Thymus (tissue), 11 donors: Measurements from ENCODE around the gene ZNF469. TPM values are rescaled to one million over a fixed set of nuclear protein-coding genes. Genes with fewer than 3 reads are reported as not detected.
"Not testable (repeated sequence)": the region's sequence is repeated elsewhere in the genome, so short reads cannot be mapped to it uniquely, and the experiment has no call there.

ENCODE experiments used
- DNase-seq, 9 donors: peaks; one replicate each; pipeline ENCODE4 v3.0.0-alpha.2; 2013; ENCODE audit warnings: low spot score in 9 of 9, low read depth in 6 of 9, missing footprints in 1 of 9
- H3K27ac ChIP-seq, 2 donors: one replicate each; pipeline ENCODE4 v1.5.1; 2013; ENCODE audit warnings: control low read depth in 1 of 2, low read depth in 1 of 2, low read length in 1 of 2, mild to moderate bottlenecking in 1 of 2, moderate library complexity in 1 of 2
- H3K27me3 ChIP-seq, 2 donors: one replicate each; pipeline ENCODE4 v1.5.1; 2013; ENCODE audit warnings: low read length in 1 of 2; ENCODE audit not compliant: control insufficient read depth in 2 of 2, insufficient read depth in 1 of 2
- H3K36me3 ChIP-seq, 2 donors: one replicate each; pipeline ENCODE4 v1.5.1; 2013; ENCODE audit warnings: low read length in 1 of 2, mild to moderate bottlenecking in 1 of 2, moderate library complexity in 1 of 2; ENCODE audit not compliant: control insufficient read depth in 2 of 2, insufficient read depth in 2 of 2
- H3K4me1 ChIP-seq, 2 donors: one replicate each; pipeline ENCODE4 v1.5.1; 2013; ENCODE audit warnings: low read length in 2 of 2; ENCODE audit not compliant: control insufficient read depth in 2 of 2, insufficient read depth in 2 of 2
- H3K4me3 ChIP-seq, 2 donors: one replicate each; pipeline ENCODE4 v1.5.1; 2013; ENCODE audit warnings: low read length in 2 of 2, control low read depth in 1 of 2, mild to moderate bottlenecking in 1 of 2
- H3K9me3 ChIP-seq, 2 donors: one replicate each; pipeline ENCODE4 v1.5.1; 2013; ENCODE audit warnings: low read length in 1 of 2, mild to moderate bottlenecking in 1 of 2; ENCODE audit not compliant: control insufficient read depth in 2 of 2, insufficient read depth in 1 of 2
- WGBS: extraction: QIAGEN DNeasy Blood & Tissue Kit; methylation state at CpG from one replicate; pipeline ENCODE4 v1.1.7; 2013; 5-methylcytosine and 5-hydroxymethylcytosine counted together
- polyA plus RNA-seq: library from polyadenylated mRNA; stranded (reverse); fragments of 200-250 nt; gene quantifications from one replicate; pipeline ENCODE4 v1.2.3, GENCODE V29; 2013
- total RNA-seq: library from RNA; stranded (reverse); fragments of 120-200 nt; gene quantifications from one replicate; pipeline ENCODE4 v1.2.4, GENCODE V29; 2013
- donor health status: healthy.

The ZNF469 gene
- total and polyA plus RNA-seq, 2 donors = 0.61 to 0.87 TPM

DNA sequence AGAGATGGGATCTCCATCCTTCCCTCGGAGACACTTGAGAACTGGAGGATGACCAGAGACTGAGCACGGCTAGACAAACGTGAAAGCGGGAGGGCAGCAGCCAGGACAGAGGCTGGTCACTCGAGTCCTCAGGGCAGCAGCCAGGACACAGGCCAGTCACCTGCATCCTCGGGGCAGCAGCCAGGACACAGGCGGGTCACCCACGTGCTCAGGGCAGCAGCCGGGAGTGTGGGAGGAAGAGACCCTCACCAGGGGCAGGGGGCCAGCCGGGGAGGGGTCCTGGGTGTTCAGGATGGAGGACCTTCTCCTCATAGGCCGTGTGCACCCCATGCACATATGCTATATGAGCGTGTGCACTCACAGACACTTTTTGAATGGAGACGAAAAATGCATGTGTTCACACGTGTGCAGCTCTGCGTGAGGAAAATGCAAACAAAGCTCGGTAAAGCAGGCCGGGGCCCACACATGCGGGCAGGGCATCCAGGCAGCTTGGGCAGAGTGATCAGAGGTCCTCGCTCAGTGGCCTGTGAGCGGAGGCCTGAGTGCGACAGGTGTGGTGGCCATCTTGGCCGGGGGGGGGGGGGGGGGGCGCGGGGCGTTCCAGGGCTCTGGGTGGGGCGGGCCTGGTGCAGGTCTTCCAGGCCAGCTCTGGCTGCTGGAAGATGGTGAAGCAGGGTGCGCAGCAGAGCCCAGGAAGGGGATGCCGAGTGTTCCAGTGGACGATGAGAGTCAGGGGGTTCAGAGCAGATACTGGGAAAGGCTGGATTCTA is 26.7 kb downstream of the ZNF469 start:
- no peak for DNase-seq
- no peak overlapping the region for H3K4me3 ChIP-seq
- H3K4me1 ChIP-seq = peaks cover 0 to 4% of the 10 kb centered on the region in 2 donors
- H3K27me3 ChIP-seq = no peaks in the 10 kb centered on the region
- H3K36me3 ChIP-seq = no peaks in the 10 kb centered on the region
- no peak overlapping the region for H3K27ac ChIP-seq
- H3K9me3 ChIP-seq = no peaks in the 10 kb centered on the region
- WGBS = 95% methylated on average over 28 of the region's 29 CpGs

DNA sequence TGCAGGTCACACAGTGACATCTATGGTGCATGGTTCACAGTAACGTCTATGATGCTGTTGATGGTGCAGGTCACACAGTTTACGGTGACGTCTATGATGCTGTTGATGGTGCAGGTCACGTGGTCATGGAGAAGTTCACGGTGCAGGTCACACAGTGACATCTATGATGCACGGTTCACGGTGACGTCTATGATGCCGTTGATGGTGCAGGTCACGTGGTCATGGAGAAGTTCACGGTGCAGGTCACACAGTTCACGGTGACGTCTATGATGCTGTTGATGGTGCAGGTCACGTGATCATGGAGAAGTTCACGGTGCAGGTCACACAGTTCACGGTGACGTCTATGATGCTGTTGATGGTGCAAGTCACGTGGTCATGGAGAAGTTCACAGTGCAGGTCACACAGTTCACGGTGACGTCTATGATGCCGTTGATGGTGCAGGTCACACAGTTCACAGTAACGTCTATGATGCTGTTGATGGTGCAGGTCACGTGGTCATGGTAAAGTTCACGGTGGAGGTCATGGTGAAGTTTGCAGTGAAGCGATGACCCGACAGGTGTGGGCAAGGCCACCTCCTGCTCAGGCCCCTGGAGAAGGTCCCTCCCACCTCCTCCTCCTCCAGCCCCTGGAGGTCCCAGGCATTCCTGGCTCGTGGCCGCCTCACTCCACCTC is 27.7 kb downstream of the ZNF469 start:
- H3K4me1 ChIP-seq, H3K36me3 ChIP-seq, H3K9me3 ChIP-seq, H3K4me3 ChIP-seq, H3K27ac ChIP-seq, H3K27me3 ChIP-seq, DNase-seq: not testable (repeated sequence)
- WGBS = 97% methylated on average over 28 of the region's 28 CpGs

DNA sequence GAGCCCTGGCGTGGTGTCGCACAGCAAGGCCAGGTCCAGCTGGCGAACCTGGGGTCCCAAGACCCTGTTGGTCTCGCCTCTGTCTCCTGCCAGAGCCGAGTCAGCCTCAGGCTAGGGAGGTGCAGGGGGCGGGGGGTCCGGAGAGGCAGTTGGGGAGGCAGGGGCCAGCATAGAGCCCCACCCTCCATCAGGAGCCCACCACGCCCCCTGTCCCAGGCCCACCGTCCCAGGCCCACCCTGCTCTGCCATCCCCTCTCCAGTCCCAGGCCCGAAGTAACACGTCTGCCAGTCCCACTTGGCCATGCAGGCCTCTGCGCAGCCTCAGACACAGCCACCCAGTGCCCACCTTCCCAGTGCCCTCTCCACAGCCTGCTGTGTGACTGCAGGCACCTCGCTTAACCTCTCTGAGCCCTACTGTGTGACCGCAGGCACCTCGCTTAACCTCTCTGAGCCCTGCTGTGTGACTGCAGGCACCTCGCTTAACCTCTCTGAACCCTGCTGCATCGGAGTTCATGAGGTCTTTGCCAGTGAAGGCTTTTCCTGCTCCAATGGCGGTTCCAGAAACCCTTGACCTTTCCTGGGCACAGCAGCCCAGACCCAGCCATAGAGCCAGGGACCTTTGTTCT is 29.3 kb downstream of the ZNF469 start:
- Histone ChIP-seq H3K36me3 (no peaks in the 10 kb centered on the region), H3K4me3 (no peak overlapping the region), H3K27ac (no peak overlapping the region), H3K4me1 (no peaks in the 10 kb centered on the region), H3K27me3 (no peaks in the 10 kb centered on the region), H3K9me3 (no peaks in the 10 kb centered on the region)
- DNase-seq = no peak
- WGBS = 94% methylated on average over 18 of the region's 18 CpGs

DNA sequence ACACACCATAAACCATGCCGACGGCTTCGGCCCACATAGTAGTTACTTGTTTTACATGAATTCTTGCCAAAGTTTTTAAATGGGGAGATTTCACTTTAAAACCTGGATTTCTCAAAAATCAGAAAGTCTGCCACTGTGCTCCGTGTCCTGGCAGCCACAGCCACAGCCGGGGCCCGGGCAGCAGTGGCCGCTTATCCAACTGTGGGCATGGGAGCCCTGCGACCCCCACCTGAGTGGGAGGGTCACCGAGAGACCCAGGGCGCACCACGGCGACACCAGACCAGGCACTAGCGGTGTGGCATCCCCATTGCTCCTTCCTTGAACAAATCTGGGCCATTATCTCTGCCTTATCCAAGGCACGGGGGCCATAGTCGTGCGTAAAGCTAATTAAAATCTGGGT is 30.0 kb downstream of the ZNF469 start:
- no peak for DNase-seq

DNA sequence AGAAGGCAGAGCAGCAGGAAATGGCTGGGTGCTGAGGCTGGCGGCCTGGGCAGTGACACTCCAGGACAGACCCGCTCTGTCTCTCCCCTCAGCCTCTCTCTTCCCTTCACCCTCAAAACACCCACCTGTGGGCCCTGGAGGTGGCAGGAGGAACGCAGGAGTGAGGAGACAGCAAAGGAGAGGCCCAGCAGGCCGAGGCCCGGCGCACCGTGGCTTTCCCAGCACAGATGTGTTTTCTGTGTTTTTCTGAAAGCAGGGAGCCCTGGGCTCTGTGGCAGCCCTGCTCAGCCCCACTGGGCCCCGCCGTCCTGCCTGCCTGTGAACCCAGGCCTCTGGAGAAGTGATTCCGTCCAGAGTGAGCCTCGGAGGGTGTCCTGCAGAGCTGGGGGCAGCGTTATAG is 30.5 kb downstream of the ZNF469 start:
- H3K27me3 ChIP-seq = no peaks in the 10 kb centered on the region
- no peaks in the 10 kb centered on the region for H3K36me3 ChIP-seq
- no peak overlapping the region for H3K4me3 ChIP-seq
- no peaks in the 10 kb centered on the region for H3K4me1 ChIP-seq
- H3K9me3 ChIP-seq = no peaks in the 10 kb centered on the region
- 94% methylated on average over 12 of the region's 12 CpGs for WGBS
- no peak overlapping the region for H3K27ac ChIP-seq
- DNase-seq = no peak

More for the DNA sequence above, 30.0 kb downstream of the ZNF469 start:
- no peaks in the 10 kb centered on the region for H3K36me3 ChIP-seq
- no peak overlapping the region for H3K4me3 ChIP-seq
- H3K9me3 ChIP-seq = no peaks in the 10 kb centered on the region
- no peaks in the 10 kb centered on the region for H3K4me1 ChIP-seq
- H3K27ac ChIP-seq = no peak overlapping the region
- no peaks in the 10 kb centered on the region for H3K27me3 ChIP-seq
- 96% methylated on average over 16 of the region's 16 CpGs for WGBS

DNA sequence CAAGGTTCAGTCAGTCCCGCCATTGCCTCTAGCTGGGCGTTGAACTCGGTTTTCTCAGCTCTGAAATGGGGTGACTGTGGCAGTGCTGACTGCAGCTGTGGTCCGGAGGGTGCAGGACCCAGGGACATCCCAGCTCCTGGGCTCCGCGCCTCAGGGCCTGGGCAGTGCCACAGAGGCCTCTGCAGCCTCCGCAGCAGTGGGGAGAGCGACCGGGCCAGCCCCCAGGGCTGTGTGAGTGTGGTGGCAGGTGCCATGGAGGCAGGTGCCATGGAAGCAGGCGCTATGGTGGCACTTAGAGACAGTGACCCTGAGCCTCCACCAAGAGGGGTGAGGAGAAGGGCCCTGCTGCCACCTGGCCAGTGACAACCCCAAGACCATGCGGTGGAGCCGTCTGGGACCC is 30.9 kb downstream of the ZNF469 start:
- DNase-seq = no peak
- Histone ChIP-seq H3K27ac (no peak overlapping the region), H3K4me1 (no peaks in the 10 kb centered on the region)

DNA sequence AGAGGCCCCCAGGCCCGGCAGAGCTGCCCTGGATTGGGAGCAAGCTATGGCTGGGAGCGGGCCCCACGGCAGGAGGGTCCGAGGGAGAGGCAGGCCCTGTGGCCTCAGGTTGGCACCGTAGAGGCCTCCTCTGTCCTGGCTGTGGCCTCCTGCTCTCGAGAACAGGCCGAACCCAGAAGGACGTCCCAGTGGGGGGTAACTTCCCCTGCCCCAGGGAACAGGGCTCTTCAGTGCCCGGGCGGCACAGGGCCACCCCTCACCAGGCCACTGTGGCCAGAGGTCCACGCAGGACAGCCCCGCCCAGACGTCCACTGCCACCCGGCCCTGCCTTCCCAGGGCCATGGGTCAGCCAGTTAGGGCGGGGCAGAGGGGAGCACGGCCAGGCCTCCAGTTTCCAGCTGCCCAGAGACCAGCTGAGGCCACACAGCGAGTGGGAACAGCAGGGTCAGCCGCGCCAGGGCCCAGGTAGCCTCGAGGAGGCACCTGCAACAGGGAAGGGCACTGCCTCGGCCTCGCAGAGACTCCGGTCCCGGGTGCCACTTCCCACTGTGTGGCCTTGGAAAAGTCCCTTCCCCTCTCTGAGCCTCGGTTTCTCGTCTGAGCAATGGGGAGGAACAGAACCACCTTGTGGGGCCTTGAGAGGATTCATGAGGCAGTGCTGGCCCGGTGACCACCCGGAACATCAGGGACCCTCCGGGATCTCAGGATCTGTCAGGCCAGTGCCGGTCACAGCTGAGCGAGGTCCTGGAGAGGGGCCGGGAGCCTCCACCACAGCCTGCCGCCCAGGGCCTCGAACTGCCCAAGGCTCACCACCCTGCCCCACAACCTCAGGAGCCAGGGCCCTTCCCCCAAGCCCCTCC is 32.0 kb downstream of the ZNF469 start:
- no peaks in the 10 kb centered on the region for H3K27me3 ChIP-seq
- no peak overlapping the region for H3K4me3 ChIP-seq
- H3K4me1 ChIP-seq = no peaks in the 10 kb centered on the region
- H3K9me3 ChIP-seq = no peaks in the 10 kb centered on the region
- H3K27ac ChIP-seq = no peak overlapping the region
- WGBS = 97% methylated on average over 34 of the region's 34 CpGs
- H3K36me3 ChIP-seq = no peaks in the 10 kb centered on the region
- DNase-seq = no peak

More for the DNA sequence above, 30.9 kb downstream of the ZNF469 start:
- no peaks in the 10 kb centered on the region for H3K27me3 ChIP-seq
- 97% methylated on average over 12 of the region's 12 CpGs for WGBS
- H3K9me3 ChIP-seq = no peaks in the 10 kb centered on the region
- H3K4me3 ChIP-seq = no peak overlapping the region
- H3K36me3 ChIP-seq = no peaks in the 10 kb centered on the region

DNA sequence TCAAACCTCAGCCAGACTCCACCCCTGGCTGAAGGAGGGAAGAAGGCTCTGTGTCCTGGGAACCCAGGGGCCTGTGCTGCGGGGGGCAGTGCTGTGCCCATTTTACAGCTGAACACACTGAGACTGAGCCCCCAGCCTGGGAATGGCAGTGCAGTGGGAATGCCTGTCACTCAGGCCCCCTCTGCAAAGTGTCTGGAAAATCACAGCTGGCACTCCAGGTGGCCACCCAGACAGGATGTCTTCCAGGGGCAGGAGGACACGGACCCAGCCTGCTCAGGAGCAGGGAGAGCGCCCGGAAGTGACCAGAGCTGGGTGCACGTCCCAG is 32.6 kb downstream of the ZNF469 start:
- Histone ChIP-seq H3K9me3 (no peaks in the 10 kb centered on the region), H3K27ac (no peak overlapping the region), H3K4me1 (no peaks in the 10 kb centered on the region), H3K4me3 (no peak overlapping the region), H3K27me3 (no peaks in the 10 kb centered on the region), H3K36me3 (no peaks in the 10 kb centered on the region)
- 91% methylated on average over 5 of the region's 5 CpGs for WGBS
- no peak for DNase-seq
